Mesenteric fat pad (tissue), 1 donor: ENCODE results near the gene RNF152. TPM values are rescaled to one million over a fixed set of nuclear protein-coding genes. Genes with fewer than 3 reads are reported as not detected.

Experiments used
- DNase-seq: peaks from one replicate; pipeline ENCODE4 v3.0.0-alpha.2; 2020; ENCODE audit warnings: low spot score
- total RNA-seq: library from RNA; stranded (reverse); fragmentation: NEBNext Ultra II Directional; extraction: Animal tissue kit (Norgen Biotek cat#: 25700); gene quantifications from one replicate; pipeline ENCODE4 v1.2.1, GENCODE V29; 2021
- donor health status: DM: yes; HTN: yes; CAD: no.

Gene RNF152
- total RNA-seq, 1 donor from 2014 or later: 9.6 TPM

DNA sequence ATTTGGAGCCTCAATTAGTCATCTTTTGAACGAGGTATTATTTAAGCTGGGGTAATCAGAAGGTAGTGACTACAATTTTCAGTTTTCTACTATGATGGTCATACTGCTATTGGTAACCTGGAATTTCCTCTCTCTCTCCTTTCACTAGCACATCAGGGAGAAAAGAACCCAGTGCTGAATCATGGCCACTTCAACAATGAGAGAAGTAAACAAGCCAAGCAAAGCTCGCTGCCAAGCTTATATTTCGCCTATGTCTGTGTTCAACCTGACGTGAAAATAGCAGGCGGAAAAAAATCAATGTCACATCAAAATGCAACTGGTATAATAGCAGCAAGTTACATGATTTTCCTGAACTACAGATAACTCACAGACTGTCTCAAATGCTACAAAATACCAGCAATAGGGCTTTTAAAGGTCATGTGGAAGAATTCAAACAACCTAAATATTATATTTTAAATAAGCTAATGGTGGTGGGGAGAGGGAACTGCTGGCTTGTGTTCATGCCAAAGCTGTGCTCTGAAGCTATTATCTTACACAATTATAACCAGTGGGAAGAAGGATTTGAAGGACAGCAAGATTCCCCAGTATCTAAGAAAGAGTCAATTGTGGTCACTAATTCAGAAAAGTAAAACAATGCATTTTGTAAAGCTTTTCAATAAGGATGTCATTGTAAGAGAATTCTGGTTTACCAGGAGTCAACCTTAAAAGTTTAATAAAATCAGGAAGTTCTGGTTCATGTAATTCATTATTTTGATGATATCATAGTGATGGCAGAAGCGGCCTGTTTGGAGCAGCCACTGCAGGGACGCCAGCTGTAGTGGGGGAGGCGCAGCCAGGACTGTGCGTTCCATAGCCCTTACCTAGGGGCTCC is 38.0 kb downstream of the RNF152 start:
- no peak for DNase-seq

DNA sequence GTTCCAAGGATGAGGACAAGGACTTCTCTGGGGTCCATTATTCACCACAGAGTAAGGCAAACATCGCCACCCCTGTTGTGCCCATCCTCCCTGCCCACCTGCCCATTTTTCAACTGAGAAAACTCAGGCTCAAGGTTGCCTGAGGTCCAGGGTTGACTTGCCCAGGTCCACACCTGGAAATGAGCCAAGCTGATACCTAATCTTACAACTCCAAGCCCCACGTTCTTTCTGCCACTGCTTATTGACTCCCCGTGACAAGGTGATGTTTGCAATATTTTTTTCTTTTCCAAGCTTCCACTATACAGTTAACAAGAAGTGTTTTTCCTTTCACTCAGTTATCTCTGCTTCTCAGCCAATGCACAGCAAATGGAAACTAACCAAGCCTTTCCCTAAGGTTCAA is 39.0 kb downstream of the RNF152 start:
- no peak for DNase-seq

DNA sequence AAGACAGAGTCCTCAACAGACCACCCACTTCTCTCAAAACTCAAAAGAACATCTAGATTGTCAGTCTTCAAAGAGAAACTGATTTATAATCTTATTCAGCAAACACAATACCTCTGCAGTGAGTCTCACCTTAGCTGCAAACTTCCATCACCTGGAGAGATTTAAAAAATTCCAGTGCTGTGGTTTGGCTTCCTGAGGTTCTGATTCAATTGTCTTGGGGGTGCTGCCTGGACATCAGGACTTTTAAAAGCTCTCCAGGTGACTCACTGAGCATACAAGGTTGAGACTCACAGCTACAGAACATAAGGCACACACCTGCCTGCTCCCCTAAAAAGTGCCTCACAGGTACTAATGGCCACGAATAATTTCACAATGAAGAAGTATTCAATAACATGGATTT is 40.3 kb downstream of the RNF152 start:
- DNase-seq: no peak

DNA sequence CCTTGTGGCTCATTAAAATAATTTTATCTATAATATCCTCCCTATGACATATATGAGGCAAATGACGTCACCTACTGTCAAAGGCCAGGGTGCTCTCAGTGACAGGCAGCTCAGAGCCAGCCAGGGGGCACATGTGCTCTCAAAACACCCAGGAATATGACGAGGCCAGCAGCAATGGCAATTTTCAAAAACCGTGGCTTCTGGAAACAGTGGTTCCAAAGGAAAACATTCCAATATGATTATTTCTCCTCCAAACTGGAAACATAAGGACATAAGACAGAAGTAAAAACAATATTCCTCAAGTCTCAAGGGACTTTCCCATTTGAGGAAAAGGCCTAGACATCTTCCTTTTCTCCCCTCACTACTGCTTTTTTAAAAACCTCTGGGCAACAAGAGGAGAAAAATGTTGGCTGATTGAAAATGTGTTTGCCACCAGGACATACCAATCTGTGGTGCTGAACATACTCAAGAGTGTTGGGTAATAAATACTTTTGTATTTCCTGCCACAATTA is 40.8 kb downstream of the RNF152 start:
- DNase-seq: no peak

GRCh38 chr18:61851279-61851678 is 41.5 kb downstream of the RNF152 start:
- no peak for DNase-seq

GRCh38 chr18:61850756-61851155 is 42.1 kb downstream of the RNF152 start:
- DNase-seq: no peak

DNA sequence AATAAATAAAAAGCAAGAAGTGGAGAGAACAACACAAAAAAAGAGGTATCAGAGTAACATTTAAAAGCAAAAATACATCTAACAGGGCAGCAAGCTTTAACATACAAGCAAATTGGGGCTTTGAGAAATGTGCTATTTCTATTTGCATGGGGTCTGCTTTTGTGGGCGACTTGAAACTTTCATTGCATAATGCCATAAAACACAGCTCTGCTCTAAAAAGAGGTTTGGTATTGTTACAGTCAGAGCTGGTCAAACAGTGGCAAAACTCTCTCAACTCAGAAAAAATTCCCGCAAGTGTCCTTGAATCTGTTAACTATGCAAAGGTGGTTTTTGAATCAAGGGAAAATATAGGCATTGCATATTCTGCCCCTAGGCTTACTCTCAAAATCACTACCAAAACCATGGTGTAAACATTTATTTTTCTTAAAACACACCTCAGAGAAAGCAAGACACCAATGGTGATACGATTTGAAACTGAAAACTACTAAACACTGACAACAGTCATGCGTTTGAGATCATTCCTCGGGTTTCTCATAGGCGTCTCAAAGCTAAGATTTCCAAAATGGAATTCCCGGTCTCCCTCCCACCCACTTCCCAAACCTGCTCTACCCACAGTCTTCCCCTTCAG is 45.5 kb downstream of the RNF152 start:
- DNase-seq: no peak

GRCh38 chr18:61845197-61845596 is 47.6 kb downstream of the RNF152 start:
- DNase-seq: no peak

GRCh38 chr18:61844726-61845125 is 48.1 kb downstream of the RNF152 start:
- DNase-seq: no peak

GRCh38 chr18:61842146-61842545 is 50.7 kb downstream of the RNF152 start:
- DNase-seq: no peak

DNA sequence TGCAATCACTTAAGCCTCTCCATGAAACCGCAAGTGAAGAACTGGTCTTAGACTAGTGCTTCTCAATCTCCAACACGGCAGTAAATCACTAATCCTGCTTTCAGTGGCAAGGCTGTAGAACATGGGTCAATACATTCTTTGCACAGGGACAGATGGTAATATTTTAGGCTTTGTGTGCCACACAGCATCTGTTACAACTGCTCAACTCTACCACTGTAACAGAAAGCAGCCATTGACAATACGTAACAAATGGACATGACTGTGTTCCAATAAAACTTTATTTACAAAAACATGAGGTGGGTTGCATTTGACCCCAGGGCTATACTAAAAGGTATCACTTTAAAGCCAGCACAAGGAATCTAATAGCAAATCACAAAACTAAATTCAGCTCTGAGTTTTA is 51.1 kb downstream of the RNF152 start:
- DNase-seq: no peak

- DNase-seq: no peak
These were observed 52.5 kb downstream of the RNF152 start for GRCh38 chr18:61840324-61840723.

- no peak for DNase-seq
These were observed 54.3 kb downstream of the RNF152 start for GRCh38 chr18:61838521-61838920.

GRCh38 chr18:61833978-61834377 is 58.8 kb downstream of the RNF152 start:
- DNase-seq: no peak

DNA sequence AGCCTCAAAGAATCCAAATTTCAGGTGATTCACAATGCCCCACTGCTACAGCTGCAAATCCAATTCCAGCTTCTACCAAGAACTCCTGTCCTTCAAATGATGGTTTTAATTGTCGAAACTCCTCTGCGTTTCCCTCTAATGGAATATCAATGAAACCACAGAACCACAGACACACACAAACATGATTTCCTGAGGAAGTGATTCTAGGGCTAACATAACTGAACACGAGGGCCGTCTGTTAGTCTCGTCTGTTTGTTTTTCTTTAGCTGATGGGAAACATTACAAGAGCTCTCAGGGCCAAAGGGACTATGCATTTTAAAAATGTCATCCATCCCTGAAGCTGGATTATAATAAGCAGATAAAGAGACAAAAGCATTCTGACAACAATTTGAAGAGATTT is 59.4 kb downstream of the RNF152 start:
- DNase-seq: no peak

GRCh38 chr18:61832858-61833257 is 59.9 kb downstream of the RNF152 start:
- DNase-seq: no peak

GRCh38 chr18:61831071-61831470 is 61.7 kb downstream of the RNF152 start:
- no peak for DNase-seq

DNA sequence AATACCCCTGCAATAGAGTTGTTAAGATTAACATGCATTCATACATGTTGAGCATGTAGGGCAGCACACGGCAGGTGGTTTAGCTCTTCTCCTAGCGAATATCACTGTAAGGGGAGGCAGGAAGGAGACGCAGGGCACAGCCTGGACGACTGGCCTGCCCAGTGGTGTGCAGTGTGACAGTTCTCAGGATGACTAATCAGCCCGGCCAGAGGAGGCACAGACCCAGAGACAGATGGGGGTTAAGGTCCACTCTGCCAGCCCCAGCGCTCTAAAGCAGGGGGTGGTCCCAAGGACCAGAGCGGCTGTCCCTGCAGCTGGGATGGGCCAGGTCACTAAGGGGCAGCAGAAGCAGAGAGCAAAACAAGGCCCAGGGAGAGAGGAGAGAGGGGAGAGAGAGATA is 63.7 kb downstream of the RNF152 start:
- DNase-seq: no peak

- DNase-seq: no peak
These were observed 65.2 kb downstream of the RNF152 start for GRCh38 chr18:61827591-61827990.

DNA sequence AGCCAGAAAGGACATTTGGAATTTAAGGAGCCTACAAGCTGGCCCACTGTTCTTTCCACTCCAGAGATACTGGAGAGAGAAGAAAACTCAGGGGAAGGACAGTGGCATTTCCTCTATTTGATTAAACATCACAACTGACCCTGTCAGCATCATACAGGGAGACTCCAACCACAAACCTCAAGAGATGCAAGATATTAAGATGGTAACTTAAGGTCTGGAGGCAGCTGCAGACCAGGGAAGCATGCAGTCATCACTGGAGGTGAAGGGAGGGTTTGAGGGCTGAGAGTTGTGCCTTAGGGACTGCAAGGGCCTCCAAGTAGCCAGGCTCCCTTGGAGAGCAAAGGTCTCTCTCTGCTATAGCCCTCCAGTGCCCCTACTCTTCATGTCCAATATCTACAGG is 67.4 kb downstream of the RNF152 start:
- no peak for DNase-seq

- no peak for DNase-seq
These were observed 68.0 kb downstream of the RNF152 start for GRCh38 chr18:61824733-61825363.

- DNase-seq: no peak
These were observed 69.2 kb downstream of the RNF152 start for GRCh38 chr18:61823595-61823994.
